ENCODE results near the gene ATXN1. TPM values are rescaled to one million over a fixed set of nuclear protein-coding genes. Genes with fewer than 3 reads are reported as not detected.

ATXN1 gene
- total and polyA plus RNA-seq, 2 experiments from 2014 or later = 4.8 to 9.1 TPM

- TF ChIP-seq ETS1 (IDR thresholded peaks at IDR 0.05) (no peak), STAT1 (IDR thresholded peaks at IDR 0.05; ENCODE audit: unreplicated experiment) (no peak), ZNF114 (CRISPR knock-in tag; IDR thresholded peaks at IDR 0.05) (no peak), ZNF331 (CRISPR knock-in tag; IDR thresholded peaks at IDR 0.05; ENCODE audit: low read depth) (no peak), REST (IDR thresholded peaks at IDR 0.05; ENCODE audit: unreplicated experiment) (no peak), EZH2phosphoT487 (IDR thresholded peaks at IDR 0.05; ENCODE audit: unreplicated experiment) (no peak), CREB1 (CRISPR knock-in tag; IDR thresholded peaks at IDR 0.05; ENCODE audit: low read depth) (no peak), JUNB (IDR thresholded peaks at IDR 0.05; ENCODE audit: unreplicated experiment) (no peak), EZH2 (IDR thresholded peaks at IDR 0.05; ENCODE audit: low read depth, unreplicated experiment) (no peak)
- TF ChIP-seq, protein P1, sequence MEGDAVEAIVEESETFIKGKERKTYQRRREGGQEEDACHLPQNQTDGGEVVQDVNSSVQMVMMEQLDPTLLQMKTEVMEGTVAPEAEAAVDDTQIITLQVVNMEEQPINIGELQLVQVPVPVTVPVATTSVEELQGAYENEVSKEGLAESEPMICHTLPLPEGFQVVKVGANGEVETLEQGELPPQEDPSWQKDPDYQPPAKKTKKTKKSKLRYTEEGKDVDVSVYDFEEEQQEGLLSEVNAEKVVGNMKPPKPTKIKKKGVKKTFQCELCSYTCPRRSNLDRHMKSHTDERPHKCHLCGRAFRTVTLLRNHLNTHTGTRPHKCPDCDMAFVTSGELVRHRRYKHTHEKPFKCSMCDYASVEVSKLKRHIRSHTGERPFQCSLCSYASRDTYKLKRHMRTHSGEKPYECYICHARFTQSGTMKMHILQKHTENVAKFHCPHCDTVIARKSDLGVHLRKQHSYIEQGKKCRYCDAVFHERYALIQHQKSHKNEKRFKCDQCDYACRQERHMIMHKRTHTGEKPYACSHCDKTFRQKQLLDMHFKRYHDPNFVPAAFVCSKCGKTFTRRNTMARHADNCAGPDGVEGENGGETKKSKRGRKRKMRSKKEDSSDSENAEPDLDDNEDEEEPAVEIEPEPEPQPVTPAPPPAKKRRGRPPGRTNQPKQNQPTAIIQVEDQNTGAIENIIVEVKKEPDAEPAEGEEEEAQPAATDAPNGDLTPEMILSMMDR (conservative IDR thresholded peaks at IDR 0.05; ENCODE audit: low read depth in 2 of 2) = no peak
- TF ChIP-seq, protein P2, sequence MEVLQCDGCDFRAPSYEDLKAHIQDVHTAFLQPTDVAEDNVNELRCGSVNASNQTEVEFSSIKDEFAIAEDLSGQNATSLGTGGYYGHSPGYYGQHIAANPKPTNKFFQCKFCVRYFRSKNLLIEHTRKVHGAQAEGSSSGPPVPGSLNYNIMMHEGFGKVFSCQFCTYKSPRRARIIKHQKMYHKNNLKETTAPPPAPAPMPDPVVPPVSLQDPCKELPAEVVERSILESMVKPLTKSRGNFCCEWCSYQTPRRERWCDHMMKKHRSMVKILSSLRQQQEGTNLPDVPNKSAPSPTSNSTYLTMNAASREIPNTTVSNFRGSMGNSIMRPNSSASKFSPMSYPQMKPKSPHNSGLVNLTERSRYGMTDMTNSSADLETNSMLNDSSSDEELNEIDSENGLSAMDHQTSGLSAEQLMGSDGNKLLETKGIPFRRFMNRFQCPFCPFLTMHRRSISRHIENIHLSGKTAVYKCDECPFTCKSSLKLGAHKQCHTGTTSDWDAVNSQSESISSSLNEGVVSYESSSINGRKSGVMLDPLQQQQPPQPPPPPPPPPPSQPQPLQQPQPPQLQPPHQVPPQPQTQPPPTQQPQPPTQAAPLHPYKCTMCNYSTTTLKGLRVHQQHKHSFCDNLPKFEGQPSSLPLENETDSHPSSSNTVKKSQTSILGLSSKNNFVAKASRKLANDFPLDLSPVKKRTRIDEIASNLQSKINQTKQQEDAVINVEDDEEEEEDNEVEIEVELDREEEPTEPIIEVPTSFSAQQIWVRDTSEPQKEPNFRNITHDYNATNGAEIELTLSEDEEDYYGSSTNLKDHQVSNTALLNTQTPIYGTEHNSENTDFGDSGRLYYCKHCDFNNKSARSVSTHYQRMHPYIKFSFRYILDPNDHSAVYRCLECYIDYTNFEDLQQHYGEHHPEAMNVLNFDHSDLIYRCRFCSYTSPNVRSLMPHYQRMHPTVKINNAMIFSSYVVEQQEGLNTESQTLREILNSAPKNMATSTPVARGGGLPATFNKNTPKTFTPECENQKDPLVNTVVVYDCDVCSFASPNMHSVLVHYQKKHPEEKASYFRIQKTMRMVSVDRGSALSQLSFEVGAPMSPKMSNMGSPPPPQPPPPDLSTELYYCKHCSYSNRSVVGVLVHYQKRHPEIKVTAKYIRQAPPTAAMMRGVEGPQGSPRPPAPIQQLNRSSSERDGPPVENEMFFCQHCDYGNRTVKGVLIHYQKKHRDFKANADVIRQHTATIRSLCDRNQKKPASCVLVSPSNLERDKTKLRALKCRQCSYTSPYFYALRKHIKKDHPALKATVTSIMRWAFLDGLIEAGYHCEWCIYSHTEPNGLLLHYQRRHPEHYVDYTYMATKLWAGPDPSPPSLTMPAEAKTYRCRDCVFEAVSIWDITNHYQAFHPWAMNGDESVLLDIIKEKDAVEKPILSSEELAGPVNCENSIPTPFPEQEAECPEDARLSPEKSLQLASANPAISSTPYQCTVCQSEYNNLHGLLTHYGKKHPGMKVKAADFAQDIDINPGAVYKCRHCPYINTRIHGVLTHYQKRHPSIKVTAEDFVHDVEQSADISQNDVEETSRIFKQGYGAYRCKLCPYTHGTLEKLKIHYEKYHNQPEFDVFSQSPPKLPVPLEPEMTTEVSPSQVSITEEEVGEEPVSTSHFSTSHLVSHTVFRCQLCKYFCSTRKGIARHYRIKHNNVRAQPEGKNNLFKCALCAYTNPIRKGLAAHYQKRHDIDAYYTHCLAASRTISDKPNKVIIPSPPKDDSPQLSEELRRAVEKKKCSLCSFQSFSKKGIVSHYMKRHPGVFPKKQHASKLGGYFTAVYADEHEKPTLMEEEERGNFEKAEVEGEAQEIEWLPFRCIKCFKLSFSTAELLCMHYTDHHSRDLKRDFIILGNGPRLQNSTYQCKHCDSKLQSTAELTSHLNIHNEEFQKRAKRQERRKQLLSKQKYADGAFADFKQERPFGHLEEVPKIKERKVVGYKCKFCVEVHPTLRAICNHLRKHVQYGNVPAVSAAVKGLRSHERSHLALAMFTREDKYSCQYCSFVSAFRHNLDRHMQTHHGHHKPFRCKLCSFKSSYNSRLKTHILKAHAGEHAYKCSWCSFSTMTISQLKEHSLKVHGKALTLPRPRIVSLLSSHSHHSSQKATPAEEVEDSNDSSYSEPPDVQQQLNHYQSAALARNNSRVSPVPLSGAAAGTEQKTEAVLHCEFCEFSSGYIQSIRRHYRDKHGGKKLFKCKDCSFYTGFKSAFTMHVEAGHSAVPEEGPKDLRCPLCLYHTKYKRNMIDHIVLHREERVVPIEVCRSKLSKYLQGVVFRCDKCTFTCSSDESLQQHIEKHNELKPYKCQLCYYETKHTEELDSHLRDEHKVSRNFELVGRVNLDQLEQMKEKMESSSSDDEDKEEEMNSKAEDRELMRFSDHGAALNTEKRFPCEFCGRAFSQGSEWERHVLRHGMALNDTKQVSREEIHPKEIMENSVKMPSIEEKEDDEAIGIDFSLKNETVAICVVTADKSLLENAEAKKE (CRISPR knock-in tag; IDR thresholded peaks at IDR 0.05) = no peak
- no peak for ATAC-seq
Observed at GRCh38 chr6:16292432-16292831, 468.8 kb downstream of the ATXN1 start.

More at GRCh38 chr6:16292432-16292831, 468.8 kb downstream of the ATXN1 start:
- Mint-ChIP-seq H3K27ac (no peak overlapping the region), H3K4me1 (peaks cover 8% of the 10 kb centered on the region), H3K4me3 (no peak overlapping the region), H3K9me3 (no peaks in the 10 kb centered on the region; the same call in 2 of the 3 replicates), H3K36me3 (ENCODE audit: low read depth) (no peaks in the 10 kb centered on the region), H3K27me3 (ENCODE audit: insufficient read depth, low read depth, poor library complexity) (peaks cover 9% of the 10 kb centered on the region)
- no peak overlapping the region for H3K27ac ChIP-seq (ENCODE audit: low read depth)
- no peaks in the 10 kb centered on the region for H3K4me1 ChIP-seq (ENCODE audit: insufficient read depth)
- no peaks in the 10 kb centered on the region for H3K79me2 ChIP-seq (replicated peaks; ENCODE audit: insufficient read depth)
- H3K27me3 ChIP-seq (ENCODE audit: insufficient read depth) = no peaks in the 10 kb centered on the region
- H4K20me1 ChIP-seq (replicated peaks; ENCODE audit: insufficient read depth) = no peaks in the 10 kb centered on the region
- no peak overlapping the region for H2AFZ ChIP-seq
- H3K4me2 ChIP-seq = no peak overlapping the region
- H3K4me3 ChIP-seq = no peak overlapping the region
- no peak for DNase-seq (ENCODE audit: low spot score)
- no peaks in the 10 kb centered on the region for H3K36me3 ChIP-seq (ENCODE audit: insufficient read depth)
- H3K9me2 ChIP-seq (ENCODE audit: insufficient read depth) = no peaks in the 10 kb centered on the region
- H3F3A ChIP-seq (replicated peaks; ENCODE audit: low read depth) = no peaks in the 10 kb centered on the region

All from GM23338 (cell line).